Measurements from ENCODE around the gene HOATZ.

DNA sequence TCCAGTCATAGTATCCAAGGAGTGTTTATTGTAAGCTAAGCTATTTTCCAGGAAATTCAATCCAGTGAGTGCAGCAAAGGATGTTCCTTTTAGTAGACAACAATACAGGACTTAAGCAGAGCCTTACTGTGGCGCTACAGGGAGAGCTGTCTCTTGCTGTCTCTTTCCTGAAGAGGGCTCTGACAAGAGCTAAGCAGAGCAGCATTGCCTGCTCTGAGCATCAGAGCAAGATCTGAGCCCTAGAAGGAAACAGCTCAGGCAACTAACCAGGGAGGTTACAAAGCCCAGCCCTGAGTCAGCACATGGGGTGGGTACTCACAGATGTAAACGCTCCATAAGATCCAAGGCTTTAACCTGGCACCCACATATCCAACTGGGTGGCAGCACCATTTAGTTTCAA lies 33.9 kb downstream of the HOATZ start:
- TF ChIP-seq TCF7L2 (IDR thresholded peaks at IDR 0.05; ENCODE audit: borderline replicate concordance, extremely low read depth, insufficient read depth, insufficient read length) (no peak), ELF1 (IDR thresholded peaks at IDR 0.05; ENCODE audit: borderline replicate concordance, low read depth) (no peak), EZH2phosphoT487 (IDR thresholded peaks at IDR 0.05; ENCODE audit: borderline replicate concordance) (no peak), EZH2 (IDR thresholded peaks at IDR 0.05) (no peak), POLR2A (IDR thresholded peaks at IDR 0.05; ENCODE audit: borderline replicate concordance, extremely low read depth, insufficient read depth, insufficient read length) (no peak), ZFX (IDR thresholded peaks at IDR 0.05) (no peak), YY1 (IDR thresholded peaks at IDR 0.05; ENCODE audit: extremely low read depth, insufficient replicate concordance, low read depth, low read length) (no peak), JUND (IDR thresholded peaks at IDR 0.05) (no peak), POLR2AphosphoS5 (IDR thresholded peaks at IDR 0.05; ENCODE audit: low read depth, low read length) (no peak)
- TF ChIP-seq, protein P1, sequence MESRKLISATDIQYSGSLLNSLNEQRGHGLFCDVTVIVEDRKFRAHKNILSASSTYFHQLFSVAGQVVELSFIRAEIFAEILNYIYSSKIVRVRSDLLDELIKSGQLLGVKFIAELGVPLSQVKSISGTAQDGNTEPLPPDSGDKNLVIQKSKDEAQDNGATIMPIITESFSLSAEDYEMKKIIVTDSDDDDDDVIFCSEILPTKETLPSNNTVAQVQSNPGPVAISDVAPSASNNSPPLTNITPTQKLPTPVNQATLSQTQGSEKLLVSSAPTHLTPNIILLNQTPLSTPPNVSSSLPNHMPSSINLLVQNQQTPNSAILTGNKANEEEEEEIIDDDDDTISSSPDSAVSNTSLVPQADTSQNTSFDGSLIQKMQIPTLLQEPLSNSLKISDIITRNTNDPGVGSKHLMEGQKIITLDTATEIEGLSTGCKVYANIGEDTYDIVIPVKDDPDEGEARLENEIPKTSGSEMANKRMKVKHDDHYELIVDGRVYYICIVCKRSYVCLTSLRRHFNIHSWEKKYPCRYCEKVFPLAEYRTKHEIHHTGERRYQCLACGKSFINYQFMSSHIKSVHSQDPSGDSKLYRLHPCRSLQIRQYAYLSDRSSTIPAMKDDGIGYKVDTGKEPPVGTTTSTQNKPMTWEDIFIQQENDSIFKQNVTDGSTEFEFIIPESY (IDR thresholded peaks at IDR 0.05; ENCODE audit: extremely low read depth, insufficient replicate concordance, low read length): no peak
- TF ChIP-seq, protein P2, sequence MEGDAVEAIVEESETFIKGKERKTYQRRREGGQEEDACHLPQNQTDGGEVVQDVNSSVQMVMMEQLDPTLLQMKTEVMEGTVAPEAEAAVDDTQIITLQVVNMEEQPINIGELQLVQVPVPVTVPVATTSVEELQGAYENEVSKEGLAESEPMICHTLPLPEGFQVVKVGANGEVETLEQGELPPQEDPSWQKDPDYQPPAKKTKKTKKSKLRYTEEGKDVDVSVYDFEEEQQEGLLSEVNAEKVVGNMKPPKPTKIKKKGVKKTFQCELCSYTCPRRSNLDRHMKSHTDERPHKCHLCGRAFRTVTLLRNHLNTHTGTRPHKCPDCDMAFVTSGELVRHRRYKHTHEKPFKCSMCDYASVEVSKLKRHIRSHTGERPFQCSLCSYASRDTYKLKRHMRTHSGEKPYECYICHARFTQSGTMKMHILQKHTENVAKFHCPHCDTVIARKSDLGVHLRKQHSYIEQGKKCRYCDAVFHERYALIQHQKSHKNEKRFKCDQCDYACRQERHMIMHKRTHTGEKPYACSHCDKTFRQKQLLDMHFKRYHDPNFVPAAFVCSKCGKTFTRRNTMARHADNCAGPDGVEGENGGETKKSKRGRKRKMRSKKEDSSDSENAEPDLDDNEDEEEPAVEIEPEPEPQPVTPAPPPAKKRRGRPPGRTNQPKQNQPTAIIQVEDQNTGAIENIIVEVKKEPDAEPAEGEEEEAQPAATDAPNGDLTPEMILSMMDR (IDR thresholded peaks at IDR 0.05 in 2 of 3, conservative IDR thresholded peaks at IDR 0.05 in 1 of 3; ENCODE audit: borderline replicate concordance in 1 of 3, insufficient read depth in 1 of 3, low read depth in 2 of 3, low read length in 2 of 3): no peak
